ENCODE measurements around the gene CEACAM1. TPM values are rescaled to one million over a fixed set of nuclear protein-coding genes. Genes with fewer than 3 reads are reported as not detected.

CEACAM1 gene
- total RNA-seq, 1 experiment from 2014 or later: 2.4 TPM

- Histone ChIP-seq H3K36me3 (ENCODE audit: control insufficient read depth, insufficient read depth, low read length) (no peaks in the 10 kb centered on the region), H3K9me3 (ENCODE audit: control insufficient read depth, insufficient read depth, low read depth, low read length) (no peaks in the 10 kb centered on the region), H3K4me1 (ENCODE audit: control insufficient read depth, insufficient read depth, low read length) (no peaks in the 10 kb centered on the region), H3K27me3 (ENCODE audit: control insufficient read depth, insufficient read depth, low read length) (no peaks in the 10 kb centered on the region), H3K4me3 (ENCODE audit: low read depth in 2 of 2, low read length in 2 of 2) (no peak overlapping the region), H3K27ac (ENCODE audit: low read length) (no peak overlapping the region)
- no TSS peak for BruUV-seq (replicated peaks)
- ChIA-PET CTCF (no interaction called here), POLR2A (no interaction called here)
- TF ChIP-seq CTCF (IDR thresholded peaks at IDR 0.05): no peak
- TF ChIP-seq SIN3A (IDR thresholded peaks at IDR 0.05; ENCODE audit: borderline replicate concordance, insufficient read depth, low read depth, low read length): no peak
- no peak for TF ChIP-seq TCF7L2 (IDR thresholded peaks at IDR 0.05; ENCODE audit: low read depth, low read length)
- TF ChIP-seq POLR2AphosphoS5 (IDR thresholded peaks at IDR 0.05; ENCODE audit: low read depth, low read length): no peak
- no peak for TF ChIP-seq REST (IDR thresholded peaks at IDR 0.05; ENCODE audit: insufficient read depth in 1 of 2, low read depth in 2 of 2, low read length in 1 of 2)
- in situ Hi-C loops (cut with HindIII; ENCODE audit: low pct_unique_long_range_greater_than_20kb, low sequenced_read_pairs): no loop called here
- DNase-seq (ENCODE audit: low read depth, low spot score) (no peak), ATAC-seq (no peak)
- intact Hi-C loops (cut with micrococcal nuclease; ENCODE audit: unreplicated experiment): no loop called here
Observed at GRCh38 chr19:42555801-42556200, 27.5 kb upstream of the CEACAM1 start.

GRCh38 chr19:42555317-42555716 lies 27.0 kb upstream of the CEACAM1 start:
- Histone ChIP-seq H3K36me3 (ENCODE audit: control insufficient read depth, insufficient read depth, low read length) (no peaks in the 10 kb centered on the region), H3K4me1 (ENCODE audit: control insufficient read depth, insufficient read depth, low read length) (no peaks in the 10 kb centered on the region), H3K9me3 (ENCODE audit: control insufficient read depth, insufficient read depth, low read depth, low read length) (no peaks in the 10 kb centered on the region), H3K27ac (ENCODE audit: low read length) (no peak overlapping the region), H3K27me3 (ENCODE audit: control insufficient read depth, insufficient read depth, low read length) (no peaks in the 10 kb centered on the region), H3K4me3 (ENCODE audit: low read depth in 2 of 2, low read length in 2 of 2) (no peak overlapping the region)
- no peak for TF ChIP-seq POLR2AphosphoS5 (IDR thresholded peaks at IDR 0.05; ENCODE audit: low read depth, low read length)
- TF ChIP-seq CTCF (IDR thresholded peaks at IDR 0.05): no peak
- TF ChIP-seq SIN3A (IDR thresholded peaks at IDR 0.05; ENCODE audit: borderline replicate concordance, insufficient read depth, low read depth, low read length): no peak
- no peak for TF ChIP-seq REST (IDR thresholded peaks at IDR 0.05; ENCODE audit: insufficient read depth in 1 of 2, low read depth in 2 of 2, low read length in 1 of 2)
- no peak for TF ChIP-seq TCF7L2 (IDR thresholded peaks at IDR 0.05; ENCODE audit: low read depth, low read length)
- DNase-seq (ENCODE audit: low read depth, low spot score) (no peak), ATAC-seq (no peak)
- intact Hi-C loops (cut with micrococcal nuclease; ENCODE audit: unreplicated experiment) (no loop called here), in situ Hi-C loops (cut with HindIII; ENCODE audit: low pct_unique_long_range_greater_than_20kb, low sequenced_read_pairs) (no loop called here)
- CTCF ChIA-PET: no interaction called here
- no TSS peak for BruUV-seq (replicated peaks)
- POLR2A ChIA-PET: no interaction called here
